ENCODE measurements around the gene NKD2. TPM values are rescaled to one million over a fixed set of nuclear protein-coding genes. Genes with fewer than 3 reads are reported as not detected.

The NKD2 gene, protein sequence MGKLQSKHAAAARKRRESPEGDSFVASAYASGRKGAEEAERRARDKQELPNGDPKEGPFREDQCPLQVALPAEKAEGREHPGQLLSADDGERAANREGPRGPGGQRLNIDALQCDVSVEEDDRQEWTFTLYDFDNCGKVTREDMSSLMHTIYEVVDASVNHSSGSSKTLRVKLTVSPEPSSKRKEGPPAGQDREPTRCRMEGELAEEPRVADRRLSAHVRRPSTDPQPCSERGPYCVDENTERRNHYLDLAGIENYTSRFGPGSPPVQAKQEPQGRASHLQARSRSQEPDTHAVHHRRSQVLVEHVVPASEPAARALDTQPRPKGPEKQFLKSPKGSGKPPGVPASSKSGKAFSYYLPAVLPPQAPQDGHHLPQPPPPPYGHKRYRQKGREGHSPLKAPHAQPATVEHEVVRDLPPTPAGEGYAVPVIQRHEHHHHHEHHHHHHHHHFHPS
- not detected in 2 replicates for total RNA-seq

GRCh38 chr5:1008451-1009358 is at the start of gene NKD2:
Gene NKD2, plus strand, starts transcription at chr5:1008802. Its CDS starts 256 bp downstream, at chr5:1009058.

Other genes with a start within 250 kb of the NKD2 start
- not detected in 2 replicates for gene ZDHHC11B, start 224.1 kb upstream of the NKD2 start, total RNA-seq
- gene ZDHHC11, start 157.8 kb upstream of the NKD2 start, total RNA-seq: 0.18 and 0.75 TPM in 2 replicates
- gene BRD9, start 116.0 kb upstream of the NKD2 start, total RNA-seq: 50.4 and 57.5 TPM in 2 replicates
- 12.8 and 34.1 TPM in 2 replicates for gene TRIP13, start 115.9 kb upstream of the NKD2 start, total RNA-seq
- gene SLC12A7, start 103.3 kb downstream of the NKD2 start, total RNA-seq: 22.4 and 27.9 TPM in 2 replicates
- gene SLC6A19, start 192.8 kb downstream of the NKD2 start, total RNA-seq: not detected in 2 replicates
- gene SLC6A18, start 216.6 kb downstream of the NKD2 start, total RNA-seq: not detected in 2 replicates